ENCODE data around the gene MAP3K5.

The MAP3K5 gene

GRCh38 chr6:136568129-136568528, 224.1 kb downstream of the MAP3K5 start:
- TF ChIP-seq Cebpa-rat (IDR thresholded peaks at IDR 0.05) = no peak
- no peaks in the 10 kb centered on the region for H3K27me3 ChIP-seq
- H3K36me3 ChIP-seq = peaks cover 16 to 99% (median 51%) of the 10 kb centered on the region in 11 experiments
- no peaks in the 10 kb centered on the region for H4K20me1 ChIP-seq
- no peak overlapping the region for H3K27ac ChIP-seq
- peaks cover 6 to 24% (median 13%) of the 10 kb centered on the region in 10 experiments; a peak in 16 of 20 replicates for H3K4me1 ChIP-seq
- no peak overlapping the region for H3K4me3 ChIP-seq
- peaks cover 26 to 53% (median 41%) of the 10 kb centered on the region in 11 experiments for H3K9me3 ChIP-seq (replicated peaks in 1 of 11)
- H3K4me2 ChIP-seq = no peak overlapping the region
- H3K9ac ChIP-seq = no peak overlapping the region

GRCh38 chr6:136567688-136568087, 224.6 kb downstream of the MAP3K5 start:
- Histone ChIP-seq H3K27me3 (no peaks in the 10 kb centered on the region), H3K27ac (no peak overlapping the region), H4K20me1 (no peaks in the 10 kb centered on the region), H3K4me3 (no peak overlapping the region), H3K4me2 (no peak overlapping the region), H3K9ac (no peak overlapping the region), H3K36me3 (peaks cover 13 to 98% (median 47%) of the 10 kb centered on the region in 11 experiments), H3K4me1 (peaks cover 7 to 24% (median 15%) of the 10 kb centered on the region in 10 experiments; a peak in 17 of 20 replicates), H3K9me3 (replicated peaks in 1 of 11) (peaks cover 21 to 49% (median 37%) of the 10 kb centered on the region in 11 experiments)
- TF ChIP-seq Cebpa-rat (IDR thresholded peaks at IDR 0.05) = no peak

GRCh38 chr6:136566851-136567250, 225.4 kb downstream of the MAP3K5 start:
- Histone ChIP-seq H3K4me2 (peak overlapping the region in 4 of 11 experiments; percentile 5 to 43 (median 16); a peak in 5 of 22 replicates), H3K27me3 (no peaks in the 10 kb centered on the region), H3K9ac (no peak overlapping the region), H3K4me3 (no peak overlapping the region), H3K36me3 (peaks cover 13 to 90% (median 42%) of the 10 kb centered on the region in 11 experiments), H3K9me3 (replicated peaks in 1 of 11) (peaks cover 13 to 40% (median 28%) of the 10 kb centered on the region in 11 experiments), H3K27ac (no peak overlapping the region), H4K20me1 (no peaks in the 10 kb centered on the region), H3K4me1 (peaks cover 7 to 27% (median 19%) of the 10 kb centered on the region in 10 experiments; a peak in 17 of 20 replicates)
- no peak for TF ChIP-seq Cebpa-rat (IDR thresholded peaks at IDR 0.05)

- Histone ChIP-seq H3K4me1 (peaks cover 7 to 27% (median 19%) of the 10 kb centered on the region in 10 experiments; a peak in 17 of 20 replicates), H4K20me1 (no peaks in the 10 kb centered on the region), H3K4me3 (no peak overlapping the region), H3K27me3 (no peaks in the 10 kb centered on the region), H3K27ac (peak overlapping the region in 1 of 11 experiments; percentile 12; a peak in 1 of 22 replicates), H3K9me3 (replicated peaks in 1 of 11) (peaks cover 5 to 32% (median 20%) of the 10 kb centered on the region in 11 experiments), H3K9ac (no peak overlapping the region), H3K36me3 (peaks cover 5 to 90% (median 39%) of the 10 kb centered on the region in 11 experiments; a peak in 21 of 22 replicates), H3K4me2 (peak overlapping the region in 9 of 11 experiments; percentile 4 to 43 (median 34); a peak in 14 of 22 replicates)
- no peak for TF ChIP-seq Cebpa-rat (IDR thresholded peaks at IDR 0.05)
Measured at GRCh38 chr6:136566007-136566487, 226.2 kb downstream of the MAP3K5 start.

GRCh38 chr6:136564180-136564579, 228.1 kb downstream of the MAP3K5 start:
- no peaks in the 10 kb centered on the region for H4K20me1 ChIP-seq
- no peak for TF ChIP-seq Cebpa-rat (IDR thresholded peaks at IDR 0.05)
- H3K9ac ChIP-seq = no peak overlapping the region

GRCh38 chr6:136563386-136564152, 228.7 kb downstream of the MAP3K5 start:
- Histone ChIP-seq H4K20me1 (no peaks in the 10 kb centered on the region), H3K4me2 (peak overlapping the region in 4 of 11 experiments; percentile 4 to 30 (median 18); a peak in 1 of 22 replicates), H3K27ac (no peak overlapping the region), H3K36me3 (peaks cover 0 to 90% (median 35%) of the 10 kb centered on the region in 11 experiments; a peak in 20 of 22 replicates), H3K27me3 (no peaks in the 10 kb centered on the region), H3K4me3 (no peak overlapping the region), H3K9ac (no peak overlapping the region), H3K9me3 (replicated peaks in 1 of 11) (peaks cover 0 to 9% (median 0%) of the 10 kb centered on the region in 11 experiments; a peak in 3 of 22 replicates), H3K4me1 (peaks cover 7 to 27% (median 19%) of the 10 kb centered on the region in 10 experiments; a peak in 17 of 20 replicates)
- no peak for TF ChIP-seq Cebpa-rat (IDR thresholded peaks at IDR 0.05)

More at GRCh38 chr6:136564180-136564579, 228.1 kb downstream of the MAP3K5 start:
- Histone ChIP-seq H3K4me3 (no peak overlapping the region), H3K9me3 (replicated peaks in 1 of 11) (peaks cover 0 to 13% (median 3%) of the 10 kb centered on the region in 11 experiments; a peak in 11 of 22 replicates), H3K27me3 (no peaks in the 10 kb centered on the region), H3K36me3 (peaks cover 0 to 90% (median 35%) of the 10 kb centered on the region in 11 experiments; a peak in 20 of 22 replicates), H3K4me2 (peak overlapping the region in 4 of 11 experiments; percentile 4 to 30 (median 18); a peak in 1 of 22 replicates), H3K4me1 (peaks cover 7 to 27% (median 19%) of the 10 kb centered on the region in 10 experiments; a peak in 17 of 20 replicates), H3K27ac (no peak overlapping the region)

- Histone ChIP-seq H3K36me3 (peaks cover 0 to 90% (median 29%) of the 10 kb centered on the region in 11 experiments; a peak in 19 of 22 replicates), H3K9ac (no peak overlapping the region), H3K27ac (no peak overlapping the region), H4K20me1 (no peaks in the 10 kb centered on the region), H3K9me3 (replicated peaks in 1 of 11) (peaks cover 0 to 9% (median 0%) of the 10 kb centered on the region in 11 experiments; a peak in 3 of 22 replicates), H3K4me1 (peaks cover 7 to 27% (median 19%) of the 10 kb centered on the region in 10 experiments; a peak in 17 of 20 replicates), H3K4me2 (peak overlapping the region in 3 of 11 experiments; percentile 38 to 74 (median 49); a peak in 6 of 22 replicates), H3K4me3 (no peak overlapping the region), H3K27me3 (no peaks in the 10 kb centered on the region)
- no peak for TF ChIP-seq Cebpa-rat (IDR thresholded peaks at IDR 0.05)
Measured at GRCh38 chr6:136562211-136562610, 230.1 kb downstream of the MAP3K5 start.

- Histone ChIP-seq H3K9me3 (replicated peaks in 1 of 11) (peaks cover 0 to 9% (median 0%) of the 10 kb centered on the region in 11 experiments; a peak in 1 of 22 replicates), H3K27me3 (peaks cover 50 to 61% (median 53%) of the 10 kb centered on the region in 11 experiments), H3K4me1 (peaks cover 12 to 22% (median 17%) of the 10 kb centered on the region in 10 experiments), H3K4me3 (no peak overlapping the region), H3K9ac (no peak overlapping the region), H3K36me3 (peaks cover 0 to 53% (median 6%) of the 10 kb centered on the region in 11 experiments; a peak in 12 of 22 replicates), H3K27ac (no peak overlapping the region), H3K4me2 (no peak overlapping the region), H4K20me1 (peaks cover 0 to 28% (median 12%) of the 10 kb centered on the region in 11 experiments; a peak in 13 of 22 replicates)
- TF ChIP-seq Cebpa-rat (IDR thresholded peaks at IDR 0.05) = no peak
Measured at GRCh38 chr6:136553166-136553787, 239.0 kb downstream of the MAP3K5 start.
